ENCODE measurements around the gene GRID2. TPM values are rescaled to one million over a fixed set of nuclear protein-coding genes. Genes with fewer than 3 reads are reported as not detected.
"Not testable (repeated sequence)": the region's sequence is repeated elsewhere in the genome, so short reads cannot be mapped to it uniquely, and the experiment has no call there.

GRID2 gene
- total and polyA plus RNA-seq, 10 of the 15 experiments (the other 5 are each of a cell fraction or from before 2014, with no cell fraction given): not detected

- TF ChIP-seq, protein P1, sequence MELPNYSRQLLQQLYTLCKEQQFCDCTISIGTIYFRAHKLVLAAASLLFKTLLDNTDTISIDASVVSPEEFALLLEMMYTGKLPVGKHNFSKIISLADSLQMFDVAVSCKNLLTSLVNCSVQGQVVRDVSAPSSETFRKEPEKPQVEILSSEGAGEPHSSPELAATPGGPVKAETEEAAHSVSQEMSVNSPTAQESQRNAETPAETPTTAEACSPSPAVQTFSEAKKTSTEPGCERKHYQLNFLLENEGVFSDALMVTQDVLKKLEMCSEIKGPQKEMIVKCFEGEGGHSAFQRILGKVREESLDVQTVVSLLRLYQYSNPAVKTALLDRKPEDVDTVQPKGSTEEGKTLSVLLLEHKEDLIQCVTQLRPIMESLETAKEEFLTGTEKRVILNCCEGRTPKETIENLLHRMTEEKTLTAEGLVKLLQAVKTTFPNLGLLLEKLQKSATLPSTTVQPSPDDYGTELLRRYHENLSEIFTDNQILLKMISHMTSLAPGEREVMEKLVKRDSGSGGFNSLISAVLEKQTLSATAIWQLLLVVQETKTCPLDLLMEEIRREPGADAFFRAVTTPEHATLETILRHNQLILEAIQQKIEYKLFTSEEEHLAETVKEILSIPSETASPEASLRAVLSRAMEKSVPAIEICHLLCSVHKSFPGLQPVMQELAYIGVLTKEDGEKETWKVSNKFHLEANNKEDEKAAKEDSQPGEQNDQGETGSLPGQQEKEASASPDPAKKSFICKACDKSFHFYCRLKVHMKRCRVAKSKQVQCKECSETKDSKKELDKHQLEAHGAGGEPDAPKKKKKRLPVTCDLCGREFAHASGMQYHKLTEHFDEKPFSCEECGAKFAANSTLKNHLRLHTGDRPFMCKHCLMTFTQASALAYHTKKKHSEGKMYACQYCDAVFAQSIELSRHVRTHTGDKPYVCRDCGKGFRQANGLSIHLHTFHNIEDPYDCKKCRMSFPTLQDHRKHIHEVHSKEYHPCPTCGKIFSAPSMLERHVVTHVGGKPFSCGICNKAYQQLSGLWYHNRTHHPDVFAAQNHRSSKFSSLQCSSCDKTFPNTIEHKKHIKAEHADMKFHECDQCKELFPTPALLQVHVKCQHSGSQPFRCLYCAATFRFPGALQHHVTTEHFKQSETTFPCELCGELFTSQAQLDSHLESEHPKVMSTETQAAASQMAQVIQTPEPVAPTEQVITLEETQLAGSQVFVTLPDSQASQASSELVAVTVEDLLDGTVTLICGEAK (IDR thresholded peaks at IDR 0.05; ENCODE audit: borderline replicate concordance): no peak
- TF ChIP-seq SP1 (IDR thresholded peaks at IDR 0.05; ENCODE audit: low read depth, low read length): no peak
- TF ChIP-seq NR2F1 (conservative IDR thresholded peaks at IDR 0.05): no peak
- no peak for TF ChIP-seq SUZ12 (IDR thresholded peaks at IDR 0.05; ENCODE audit: unreplicated experiment)
- TF ChIP-seq GATAD2B (conservative IDR thresholded peaks at IDR 0.05; ENCODE audit: low read depth): no peak
- TF ChIP-seq, protein P2, sequence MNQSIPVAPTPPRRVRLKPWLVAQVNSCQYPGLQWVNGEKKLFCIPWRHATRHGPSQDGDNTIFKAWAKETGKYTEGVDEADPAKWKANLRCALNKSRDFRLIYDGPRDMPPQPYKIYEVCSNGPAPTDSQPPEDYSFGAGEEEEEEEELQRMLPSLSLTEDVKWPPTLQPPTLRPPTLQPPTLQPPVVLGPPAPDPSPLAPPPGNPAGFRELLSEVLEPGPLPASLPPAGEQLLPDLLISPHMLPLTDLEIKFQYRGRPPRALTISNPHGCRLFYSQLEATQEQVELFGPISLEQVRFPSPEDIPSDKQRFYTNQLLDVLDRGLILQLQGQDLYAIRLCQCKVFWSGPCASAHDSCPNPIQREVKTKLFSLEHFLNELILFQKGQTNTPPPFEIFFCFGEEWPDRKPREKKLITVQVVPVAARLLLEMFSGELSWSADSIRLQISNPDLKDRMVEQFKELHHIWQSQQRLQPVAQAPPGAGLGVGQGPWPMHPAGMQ (IDR thresholded peaks at IDR 0.05; ENCODE audit: borderline replicate concordance): no peak
- TF ChIP-seq NR2C2 (IDR thresholded peaks at IDR 0.05; ENCODE audit: borderline replicate concordance, control insufficient read depth, insufficient read length, low read depth): no peak
- no peak for TF ChIP-seq BRCA1 (IDR thresholded peaks at IDR 0.05; ENCODE audit: low read depth, low read length)
- TF ChIP-seq RB1 (IDR thresholded peaks at IDR 0.05; ENCODE audit: borderline replicate concordance): no peak
These were observed 95.3 kb downstream of the GRID2 start (continued) for GRCh38 chr4:92399032-92399431.

GRCh38 chr4:92403525-92403924 is 99.8 kb downstream of the GRID2 start:
- SMC1A ChIA-PET (ENCODE audit: uncharacterized antibody, unreplicated experiment); ATAC-seq; H3K27ac ChIP-seq (ENCODE audit: control insufficient read depth, insufficient read depth); H3K27me3 ChIP-seq (replicated peaks in 1 of 2; ENCODE audit: control insufficient read depth in 2 of 2, insufficient read depth in 2 of 2, low read length in 1 of 2); BruUV-seq (replicated peaks); H3K4me1 ChIP-seq (ENCODE audit: control insufficient read depth, insufficient read depth, low read length); H3K36me3 ChIP-seq (ENCODE audit: control insufficient read depth in 2 of 2, insufficient read depth in 2 of 2, low read length in 1 of 2); H4K20me1 ChIP-seq (ENCODE audit: control insufficient read depth, insufficient read depth); H2AFZ ChIP-seq (ENCODE audit: control insufficient read depth, low read depth, low read length); H3K4me3 ChIP-seq; in situ Hi-C loops (cut with MboI); H3K9ac ChIP-seq (ENCODE audit: control insufficient read depth, insufficient read depth, low read length); RAD21 ChIA-PET (ENCODE audit: unreplicated experiment); CTCF ChIA-PET; H3K79me2 ChIP-seq (ENCODE audit: control insufficient read depth, insufficient read depth, low read length); intact Hi-C loops (cut with micrococcal nuclease; ENCODE audit: unreplicated experiment); POLR2A ChIA-PET; DNase-seq (ENCODE audit: low read depth, low spot score); FAIRE-seq; H3K9me3 ChIP-seq (replicated peaks; ENCODE audit: control insufficient read depth, insufficient read depth, low read length); H3K4me2 ChIP-seq (ENCODE audit: control insufficient read depth, insufficient read depth): not testable (repeated sequence)
- WGBS (ENCODE audit: insufficient coverage, insufficient replicate concordance, low lambda C conversion rate, missing lambda C conversion rate): 46% methylated on average over 7 of the region's 7 CpGs

Data from GM12878 (cell line).